NB4 (cell line): ENCODE data around the gene IGFBP2.

Source experiments
- CTCF ChIP-seq: IDR thresholded peaks from one replicate; pipeline ENCODE4 v1.5.1; 2012; ENCODE audit warnings: low read depth, low read length
- POLR2A ChIP-seq: IDR thresholded peaks from 2 replicates; pipeline ENCODE4 v1.6.1; 2011; ENCODE audit warnings: mild to moderate bottlenecking; ENCODE audit not compliant: insufficient read length; ENCODE audit errors: extremely low read depth

- TF ChIP-seq CTCF (no peak), POLR2A (no peak)
These were observed 68.3 kb downstream of the IGFBP2 start for GRCh38 chr2:216701544-216701943.
